HG03442 (cell line): ENCODE data around the gene ADGRL4.

Source experiments
- ATAC-seq: cut with Tn5 transposase; IDR thresholded peaks from one replicate; pipeline ENCODE4 v1.9.1; 2021; ENCODE audit warnings: mild to moderate bottlenecking, moderate library complexity; ENCODE audit not compliant: unreplicated experiment

Gene ADGRL4

GRCh38 chr1:79006564-79006963 lies at the start of gene ADGRL4:
TSS of gene ADGRL4 (minus strand) at chr1:79006730. CDS start at chr1:79006654, 76 bp downstream.
- ATAC-seq: no peak

- ATAC-seq: no peak
Measured at GRCh38 chr1:79055856-79056255, 49.3 kb upstream of the ADGRL4 start.

GRCh38 chr1:79052829-79053449 lies 46.4 kb upstream of the ADGRL4 start:
- ATAC-seq: peak; percentile 99

- no peak for ATAC-seq
Measured at GRCh38 chr1:79044974-79045650, 38.6 kb upstream of the ADGRL4 start.

GRCh38 chr1:79043506-79043905 lies 37.0 kb upstream of the ADGRL4 start:
- no peak for ATAC-seq

GRCh38 chr1:79042539-79042938 lies 36.0 kb upstream of the ADGRL4 start:
- no peak for ATAC-seq

- ATAC-seq: peak; percentile 61
Measured at GRCh38 chr1:79042117-79042516, 35.6 kb upstream of the ADGRL4 start.

- no peak for ATAC-seq
Measured at GRCh38 chr1:79041666-79042065, 35.1 kb upstream of the ADGRL4 start.

GRCh38 chr1:79040424-79041082 lies 34.0 kb upstream of the ADGRL4 start:
- peak; percentile 90 for ATAC-seq

GRCh38 chr1:79037085-79037484 lies 30.6 kb upstream of the ADGRL4 start:
- ATAC-seq: no peak

- ATAC-seq: no peak
Measured at GRCh38 chr1:79012500-79012899, 6.0 kb upstream of the ADGRL4 start.

GRCh38 chr1:79010589-79010988 lies 4.1 kb upstream of the ADGRL4 start:
- no peak for ATAC-seq

- no peak for ATAC-seq
Measured at GRCh38 chr1:79005945-79006344, 585 bp downstream of the ADGRL4 start.

- ATAC-seq: no peak
Measured at GRCh38 chr1:79004916-79005315, 1.6 kb downstream of the ADGRL4 start.

- no peak for ATAC-seq
Measured at GRCh38 chr1:78996791-78997190, 9.7 kb downstream of the ADGRL4 start.

- ATAC-seq: no peak
Measured at GRCh38 chr1:78987042-78987441, 19.5 kb downstream of the ADGRL4 start.

GRCh38 chr1:78980511-78980910 lies 26.0 kb downstream of the ADGRL4 start:
- ATAC-seq: peak; percentile 24

- no peak for ATAC-seq
Measured at GRCh38 chr1:78972723-78973122, 33.8 kb downstream of the ADGRL4 start.

- peak; percentile 58 for ATAC-seq
Measured at GRCh38 chr1:78967091-78967490, 39.4 kb downstream of the ADGRL4 start.

- no peak for ATAC-seq
Measured at GRCh38 chr1:78958711-78959110, 47.8 kb downstream of the ADGRL4 start.

GRCh38 chr1:78950826-78951225 lies 55.7 kb downstream of the ADGRL4 start:
- no peak for ATAC-seq

- no peak for ATAC-seq
Measured at GRCh38 chr1:78949227-78949626, 57.3 kb downstream of the ADGRL4 start.
